Stomach (tissue), 4 donors: ENCODE results near the gene CHST1.

Experiments
- CTCF ChIP-seq, 7 experiments: fragments of 450-650 bp in 4 of 7; fragments of 200-600 bp in 3 of 7; sonication (generic) in 3 of 7; IDR thresholded peaks; one replicate each; pipeline ENCODE4 v1.5.1; 2016 to 2019; ENCODE audit warnings: antibody characterized with exemption in 7 of 7, control low read depth in 2 of 7, mild to moderate bottlenecking in 1 of 7
- POLR2AphosphoS5 ChIP-seq, 3 donors: sonication (generic); formaldehyde crosslinking; IDR thresholded peaks; one replicate each; pipeline ENCODE4 v1.6.1; 2016; ENCODE audit warnings: antibody characterized with exemption in 3 of 3

DNA sequence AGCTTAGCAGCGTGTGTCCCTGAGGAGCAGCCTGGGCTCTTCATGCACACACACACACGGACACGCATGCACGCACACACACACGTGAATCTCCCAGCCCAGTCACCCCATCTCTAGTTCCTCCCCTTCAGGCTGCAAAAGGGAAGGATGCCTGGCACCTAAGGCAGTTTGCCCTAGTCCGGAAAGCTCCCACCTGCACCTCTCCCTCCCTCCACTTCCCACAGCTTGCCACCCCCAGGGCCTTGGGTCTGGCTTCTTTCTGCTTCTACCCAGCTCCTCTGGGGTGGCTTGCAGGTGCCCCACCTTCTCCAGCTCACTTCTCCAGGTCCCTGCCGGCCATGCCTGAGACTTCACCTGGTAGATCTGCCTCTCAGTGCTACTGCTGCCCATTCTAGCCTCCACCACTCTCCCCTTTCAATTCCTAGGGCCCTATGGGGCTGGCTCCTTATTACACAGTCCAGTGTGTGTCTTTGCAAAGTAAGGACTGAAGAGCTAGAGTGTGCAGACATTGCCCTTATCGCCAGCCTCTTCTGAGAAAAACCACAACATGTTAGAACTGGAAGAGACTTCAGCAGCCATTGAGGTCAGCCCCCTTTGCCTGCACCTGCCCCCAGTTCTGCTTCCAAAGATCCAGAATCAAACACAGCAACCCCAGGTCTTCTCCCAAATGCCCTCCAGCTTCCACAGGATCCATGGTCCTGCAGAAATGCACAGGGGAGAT lies 33.5 kb upstream of the CHST1 start:
- TF ChIP-seq CTCF (IDR thresholded peaks at IDR 0.05) (no peak), POLR2AphosphoS5 (IDR thresholded peaks at IDR 0.05) (no peak)
